GM19395 (cell line): ENCODE measurements around the gene GALNT14.
A peak's percentile ranks its signal among the peaks of the same experiment; 100 is the strongest.
"Not testable (repeated sequence)": the region's sequence is repeated elsewhere in the genome, so short reads cannot be mapped to it uniquely, and the experiment has no call there.

Experiments
- ATAC-seq: cut with Tn5 transposase; IDR thresholded peaks from one replicate; pipeline ENCODE4 v1.9.1; 2021; ENCODE audit warnings: mild to moderate bottlenecking, moderate library complexity; ENCODE audit not compliant: unreplicated experiment

Gene GALNT14, protein sequence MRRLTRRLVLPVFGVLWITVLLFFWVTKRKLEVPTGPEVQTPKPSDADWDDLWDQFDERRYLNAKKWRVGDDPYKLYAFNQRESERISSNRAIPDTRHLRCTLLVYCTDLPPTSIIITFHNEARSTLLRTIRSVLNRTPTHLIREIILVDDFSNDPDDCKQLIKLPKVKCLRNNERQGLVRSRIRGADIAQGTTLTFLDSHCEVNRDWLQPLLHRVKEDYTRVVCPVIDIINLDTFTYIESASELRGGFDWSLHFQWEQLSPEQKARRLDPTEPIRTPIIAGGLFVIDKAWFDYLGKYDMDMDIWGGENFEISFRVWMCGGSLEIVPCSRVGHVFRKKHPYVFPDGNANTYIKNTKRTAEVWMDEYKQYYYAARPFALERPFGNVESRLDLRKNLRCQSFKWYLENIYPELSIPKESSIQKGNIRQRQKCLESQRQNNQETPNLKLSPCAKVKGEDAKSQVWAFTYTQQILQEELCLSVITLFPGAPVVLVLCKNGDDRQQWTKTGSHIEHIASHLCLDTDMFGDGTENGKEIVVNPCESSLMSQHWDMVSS

DNA sequence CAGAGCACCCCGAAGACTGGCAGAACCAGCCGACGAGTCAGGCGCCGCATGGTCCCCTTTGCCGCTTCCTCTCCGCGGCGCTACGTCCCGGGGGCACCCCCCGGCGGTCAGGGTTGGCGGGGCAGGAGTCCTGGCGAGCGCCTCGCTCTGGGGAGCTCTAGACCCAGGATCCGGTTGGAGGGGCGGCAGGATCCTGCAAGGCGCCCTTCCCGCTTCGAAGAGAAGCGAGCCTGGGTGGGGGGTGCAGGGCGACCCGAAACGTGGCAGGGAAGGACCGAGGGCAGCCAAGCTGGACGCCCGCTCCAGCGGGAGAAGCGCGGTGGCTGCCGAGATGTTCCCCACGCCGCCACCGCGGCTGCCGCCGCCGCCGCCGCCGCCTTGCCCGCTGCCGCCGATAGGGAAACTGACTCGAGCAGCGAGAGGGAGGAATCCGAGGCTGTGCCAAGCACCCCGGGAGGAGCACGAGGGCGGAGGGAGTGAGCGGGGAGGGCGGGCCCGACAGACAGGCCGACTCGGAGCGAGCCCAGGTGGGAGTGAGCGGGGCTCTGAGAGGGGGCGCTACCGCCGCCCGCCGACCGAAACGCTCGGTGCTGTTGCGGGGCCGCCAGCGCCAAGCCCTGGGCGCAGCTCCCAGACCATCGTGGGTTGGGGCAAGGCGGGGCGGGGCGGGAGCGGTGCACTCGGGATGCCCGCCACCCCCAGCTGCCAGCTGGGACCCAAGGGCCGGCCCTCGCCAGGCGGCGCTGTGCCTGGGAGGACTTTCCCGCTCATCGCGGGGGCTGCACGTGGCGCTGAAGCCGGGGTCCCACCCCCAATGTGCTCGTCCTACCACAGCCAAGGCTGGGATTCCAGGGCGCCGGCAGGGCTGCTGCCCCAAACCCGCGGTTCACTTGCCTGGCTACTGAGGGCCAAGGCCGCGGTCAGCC is at the start of gene GALNT14:
TSS of gene GALNT14 (minus strand) at position 404 of the 926 bp plus-strand sequence. CDS start at position 50, 354 bp downstream.
- ATAC-seq = no peak

DNA sequence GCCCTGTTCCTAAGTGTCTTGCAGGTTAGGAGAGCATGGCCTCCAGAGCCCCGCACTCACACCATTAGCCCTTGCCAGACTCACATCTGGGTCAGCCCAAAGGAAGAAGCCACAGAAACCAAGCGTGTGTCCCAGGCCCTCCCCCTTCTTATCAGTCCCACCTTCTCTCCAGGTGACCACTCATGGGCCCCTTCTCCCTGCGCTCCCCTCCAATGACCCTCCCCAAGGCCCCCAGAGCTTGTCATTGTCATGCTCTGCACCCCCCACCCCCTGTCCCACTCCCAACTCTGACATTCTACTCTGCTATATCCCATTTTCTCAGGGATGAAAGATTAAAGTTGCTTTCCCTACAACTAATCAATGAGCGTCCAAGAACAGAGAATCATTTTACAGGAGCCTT is 48.9 kb upstream of the GALNT14 start:
- no peak for ATAC-seq

DNA sequence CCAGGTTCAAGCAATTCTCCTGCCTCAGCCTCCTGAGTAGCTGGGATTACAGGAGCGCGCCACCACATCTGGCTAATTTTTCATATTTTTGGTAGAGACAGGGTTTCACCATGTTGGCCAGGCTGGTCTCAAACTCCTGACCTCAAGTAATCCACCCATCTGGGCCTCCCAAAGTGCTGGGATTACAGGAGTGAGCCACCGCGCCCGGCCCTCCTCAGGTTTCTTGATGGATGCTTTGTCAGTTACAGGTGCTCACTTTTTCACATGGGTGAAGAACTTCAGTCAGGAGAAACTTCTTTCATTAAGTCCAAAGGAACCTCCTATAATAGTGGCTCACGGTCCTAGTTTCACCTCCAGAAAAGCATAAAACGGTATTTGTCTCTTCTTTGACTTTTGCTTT is 45.7 kb upstream of the GALNT14 start:
- not testable (repeated sequence) for ATAC-seq

DNA sequence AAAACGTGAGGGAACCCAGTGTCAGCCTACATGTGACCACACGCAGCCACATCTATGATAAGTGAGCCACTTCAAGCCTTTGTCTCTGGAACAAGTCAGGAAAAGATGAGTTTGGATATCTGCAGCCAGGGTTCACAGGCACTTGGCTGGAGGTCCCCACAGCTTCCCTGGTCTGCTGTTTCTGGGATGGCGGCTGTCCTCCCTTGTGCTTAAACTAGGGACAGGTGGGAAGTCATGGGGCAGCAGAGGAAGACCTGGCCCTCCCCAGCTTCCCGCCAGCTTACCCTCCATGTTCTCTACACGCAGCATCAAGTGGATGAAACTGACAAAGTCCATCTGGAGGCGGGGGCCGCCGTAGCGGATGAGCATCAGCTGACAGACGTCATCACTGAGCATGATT is 38.5 kb upstream of the GALNT14 start:
- no peak for ATAC-seq

DNA sequence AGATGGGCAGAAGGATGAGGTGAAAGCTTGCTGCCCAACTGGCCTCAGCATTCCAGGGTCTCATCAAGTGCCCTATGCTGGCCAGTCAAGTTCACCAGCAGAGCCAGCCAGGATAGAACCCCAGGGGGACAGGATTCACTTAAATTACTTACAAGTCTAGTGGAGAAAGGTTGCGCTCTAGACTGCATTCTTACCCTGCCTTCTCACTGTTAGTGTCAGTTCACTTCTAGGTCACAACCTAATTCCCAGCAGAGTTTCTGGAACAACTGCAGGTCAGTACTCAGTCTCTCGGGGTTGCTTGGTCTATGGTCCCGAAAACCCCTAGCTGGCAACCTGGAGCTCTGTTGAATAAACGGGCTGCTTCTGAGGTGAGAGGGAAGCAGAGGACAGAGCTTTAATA is 32.9 kb upstream of the GALNT14 start:
- no peak for ATAC-seq

DNA sequence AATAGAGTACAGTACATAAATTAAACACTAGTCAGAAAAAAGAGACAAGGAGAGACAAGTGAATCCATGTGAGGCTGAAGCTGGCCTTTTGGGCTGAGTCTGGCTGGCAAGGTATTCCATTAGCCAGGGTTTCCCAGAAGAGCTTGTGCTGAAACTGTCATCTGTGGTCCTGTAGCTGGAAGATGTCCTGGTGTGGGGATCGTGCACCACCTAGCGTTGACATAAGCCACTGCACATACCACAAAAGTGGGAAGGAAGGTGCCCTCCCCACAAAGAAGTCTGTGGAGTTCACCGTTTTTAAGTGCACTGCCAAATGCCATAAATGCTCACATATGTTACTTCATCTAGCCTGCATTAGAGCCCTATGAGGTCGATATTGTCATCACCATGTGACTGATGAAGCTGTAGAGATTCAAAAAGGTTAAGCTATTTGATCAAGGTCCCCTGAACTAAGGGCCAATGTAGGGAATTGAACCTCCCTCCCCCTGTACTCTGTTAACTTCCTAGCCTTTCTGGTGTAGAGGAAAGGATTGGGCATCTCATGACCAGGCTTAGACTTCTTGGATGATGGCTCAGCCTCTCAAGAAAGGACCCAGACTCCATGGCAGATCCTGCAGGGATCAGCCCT is 31.9 kb upstream of the GALNT14 start:
- ATAC-seq = peak; percentile 88

DNA sequence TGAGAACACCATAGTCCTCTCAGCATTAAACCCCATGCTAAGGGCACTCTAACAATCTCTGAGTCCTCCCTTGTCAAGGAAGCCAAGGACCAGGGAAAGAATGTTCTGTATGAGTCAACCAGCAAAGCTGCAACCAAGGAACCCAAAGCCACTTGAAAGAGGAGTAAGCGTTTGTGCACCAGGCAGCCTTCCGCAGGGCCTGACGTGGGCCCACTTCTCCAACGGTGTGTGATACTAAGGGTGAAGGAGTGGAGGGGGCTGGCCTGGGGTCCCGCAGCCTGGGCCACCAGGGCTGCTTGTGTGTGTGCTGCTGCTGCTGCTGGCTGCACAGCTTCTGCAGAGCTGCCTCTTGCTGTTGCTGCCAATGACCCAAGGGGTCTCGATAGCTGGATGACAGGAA is 30.1 kb upstream of the GALNT14 start:
- no peak for ATAC-seq

DNA sequence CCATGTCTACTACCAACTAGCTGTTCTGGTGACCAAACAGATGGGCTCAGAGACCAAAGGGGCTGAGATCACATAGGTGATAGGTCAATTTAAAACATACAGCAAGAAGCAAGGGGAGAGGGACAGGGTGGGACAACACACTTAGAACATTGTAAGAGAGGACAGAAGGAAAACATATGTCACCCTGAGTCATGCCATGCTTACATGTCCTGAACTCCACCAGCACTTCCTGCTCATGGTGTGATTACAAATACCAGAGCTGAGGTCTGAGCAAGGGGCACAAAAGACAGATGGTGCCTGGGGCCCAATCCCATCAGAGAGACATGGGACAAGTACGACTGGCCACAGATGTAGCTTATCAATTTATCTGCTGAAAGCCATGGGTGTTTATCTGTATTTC is 28.7 kb upstream of the GALNT14 start:
- no peak for ATAC-seq

DNA sequence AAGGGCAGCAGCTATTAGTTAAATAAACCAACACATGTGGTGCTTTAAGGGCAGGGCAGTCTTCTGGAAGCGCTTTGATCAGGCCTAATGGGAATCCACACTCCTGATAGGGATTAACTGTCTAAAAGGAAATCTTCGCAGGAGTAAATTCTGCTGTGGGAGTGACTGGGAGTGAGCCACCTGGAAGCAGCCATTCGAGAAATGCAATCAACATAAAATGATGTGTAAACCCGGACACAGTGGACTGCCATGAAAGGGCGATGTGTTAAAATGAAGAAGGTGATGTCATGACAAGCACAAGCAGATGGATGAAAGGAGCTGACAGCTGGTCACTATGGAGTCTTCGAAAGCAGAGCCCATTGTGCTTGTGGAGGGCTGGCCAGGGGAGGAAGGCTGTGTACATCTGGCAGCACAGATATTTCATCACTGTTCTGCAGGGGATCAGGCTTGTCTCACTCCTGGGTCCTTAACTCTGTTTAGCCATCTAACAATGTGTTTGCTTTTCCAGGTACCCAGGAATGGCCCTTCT is 24.8 kb upstream of the GALNT14 start:
- ATAC-seq = no peak

DNA sequence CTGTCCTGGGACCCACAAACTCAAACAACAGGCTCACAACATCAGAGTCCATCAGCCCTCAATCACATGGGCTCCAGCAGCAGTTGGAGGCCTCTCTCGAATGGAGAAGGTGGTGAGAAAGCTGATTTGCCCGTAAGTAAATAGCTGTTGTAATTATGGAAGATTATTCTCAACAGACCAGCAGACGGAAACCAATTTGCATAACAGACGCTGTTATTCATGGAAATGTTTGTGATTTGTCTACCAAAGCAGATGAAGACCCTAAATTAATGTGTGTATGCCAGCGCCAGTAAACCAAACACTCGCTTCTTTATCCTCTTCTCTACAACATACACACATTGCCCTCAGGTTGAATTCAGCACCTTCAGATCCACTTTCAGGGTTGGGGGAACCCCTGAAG is 23.4 kb upstream of the GALNT14 start:
- no peak for ATAC-seq

DNA sequence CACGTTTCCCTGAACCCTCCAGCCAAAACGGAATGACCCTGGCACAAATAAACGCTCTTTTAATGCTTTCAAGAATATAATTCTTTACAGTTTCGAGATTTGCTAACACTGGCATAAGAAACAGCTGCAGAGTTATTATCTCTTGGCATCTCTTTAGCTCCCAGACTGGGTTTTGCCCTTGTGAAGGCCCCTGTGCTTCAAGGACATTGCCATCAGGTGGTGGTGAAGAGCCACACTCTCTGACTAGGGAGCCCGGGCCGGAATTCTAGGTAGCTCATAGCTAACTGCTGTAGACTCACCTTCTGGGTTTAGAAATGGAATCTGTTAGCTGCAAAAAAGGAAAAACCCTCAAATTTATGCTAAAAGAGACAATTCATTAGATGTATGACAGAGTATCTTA is 13.3 kb upstream of the GALNT14 start:
- ATAC-seq = no peak

DNA sequence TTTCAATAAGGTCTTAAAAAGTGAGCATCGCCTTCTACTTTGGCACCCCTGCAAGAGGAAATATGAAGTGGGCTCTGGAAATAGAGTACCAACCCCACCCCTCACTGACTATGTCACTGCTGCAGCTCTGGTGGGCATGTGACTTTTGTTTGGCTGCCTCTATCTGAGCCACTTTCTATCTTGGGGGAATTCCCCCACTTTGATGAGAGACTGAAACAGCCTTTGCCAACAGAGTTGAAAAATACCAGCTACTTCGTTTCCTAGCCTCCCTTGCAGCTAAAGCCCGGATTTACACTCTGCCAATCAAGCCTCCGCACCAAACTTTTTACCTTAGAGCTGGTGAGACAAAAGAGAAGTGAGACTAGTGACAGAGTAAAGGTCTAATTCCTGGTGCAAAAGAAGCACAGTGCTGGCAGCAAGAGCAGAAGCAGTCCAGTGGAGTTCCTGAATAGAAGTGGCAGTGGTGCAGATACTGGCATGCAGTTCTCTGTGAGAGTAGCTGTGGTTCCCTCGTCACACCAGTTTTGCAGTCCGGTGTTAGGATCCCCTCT is 12.0 kb upstream of the GALNT14 start:
- no peak for ATAC-seq

DNA sequence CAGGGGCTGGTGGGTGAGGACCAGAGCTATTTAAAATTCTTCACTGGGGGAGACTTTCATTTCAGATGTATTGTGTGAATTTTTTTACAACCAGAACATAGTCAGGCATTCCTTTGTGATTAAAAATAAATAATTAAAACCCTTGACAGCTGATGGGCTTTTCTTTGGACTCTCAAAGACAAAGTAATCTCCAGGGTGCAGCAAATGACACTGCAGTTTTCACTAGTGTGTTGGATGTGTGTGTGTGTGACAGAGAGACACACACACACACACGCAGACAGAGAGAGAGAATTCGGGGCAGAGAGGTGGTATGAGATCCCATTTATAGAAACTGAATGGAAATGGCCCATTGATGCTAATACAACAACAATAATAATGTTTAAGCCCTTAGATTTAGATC is 10.3 kb upstream of the GALNT14 start:
- no peak for ATAC-seq

DNA sequence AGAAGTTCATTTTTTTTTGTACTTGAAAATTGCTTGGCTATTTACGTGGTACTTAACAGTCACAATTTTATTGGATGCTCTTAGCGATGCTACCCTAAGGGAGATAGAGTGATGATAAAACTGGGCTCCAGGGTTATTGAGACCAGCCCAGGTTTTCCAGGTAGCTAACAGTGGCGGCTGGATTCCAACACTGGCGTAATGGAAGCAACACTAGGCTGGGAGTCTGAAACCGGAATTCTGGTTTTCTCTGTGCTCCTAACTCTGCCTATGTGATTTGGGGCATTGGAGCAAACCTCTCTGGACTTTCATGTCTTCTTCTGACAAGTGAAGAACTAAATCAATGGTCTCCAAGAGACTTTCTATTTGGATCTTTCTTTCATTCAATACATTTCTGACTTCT is 9.4 kb upstream of the GALNT14 start:
- ATAC-seq = no peak

DNA sequence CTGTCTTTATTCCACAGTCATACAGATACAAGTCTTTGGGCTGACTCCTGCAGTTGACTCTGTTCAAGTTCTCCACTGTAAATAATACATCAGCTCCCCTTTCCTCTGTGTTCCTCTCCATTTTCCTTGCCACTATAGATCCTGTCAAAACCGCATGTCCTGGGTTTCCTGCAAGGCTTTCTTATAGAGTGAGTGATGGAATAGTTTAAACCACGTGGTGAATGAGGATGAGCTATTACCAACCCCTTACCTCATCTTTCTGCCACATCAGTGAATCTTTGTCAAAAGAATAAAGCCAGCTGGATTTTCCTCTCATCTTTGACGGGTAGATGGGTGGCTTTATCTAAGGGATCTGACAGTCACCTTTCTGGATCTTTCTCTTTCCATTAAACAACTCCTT is 3.9 kb upstream of the GALNT14 start:
- no peak for ATAC-seq

DNA sequence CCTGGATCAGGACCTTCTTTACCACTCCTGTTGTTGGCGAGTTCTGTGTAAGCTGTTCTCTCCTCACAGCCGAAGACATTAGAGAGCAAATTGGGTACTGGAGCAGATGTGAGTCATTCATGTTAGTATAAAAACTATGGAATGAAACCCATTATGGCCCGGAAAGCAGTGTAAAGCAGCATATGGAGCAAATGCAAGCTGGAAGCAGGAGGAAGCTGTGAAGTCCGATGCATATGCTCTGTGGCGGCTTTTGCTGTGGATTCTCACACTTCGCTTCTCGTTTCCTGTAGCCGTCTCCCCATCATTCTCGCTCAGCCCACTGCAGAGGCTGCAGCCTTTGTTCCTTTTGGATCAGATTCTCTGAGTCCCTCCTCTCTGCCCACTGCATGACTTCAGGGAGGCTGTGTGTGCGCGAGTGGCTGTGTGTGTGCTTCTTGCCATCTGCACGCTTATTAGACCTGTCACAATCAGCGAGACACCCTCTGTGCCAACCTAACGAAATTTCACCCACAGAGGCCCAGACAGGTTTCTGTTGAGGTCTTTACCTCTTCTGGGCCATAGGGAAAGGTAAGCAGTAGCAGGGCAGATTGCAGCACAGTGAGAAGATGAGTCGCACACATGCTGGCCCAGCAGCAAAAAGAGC is 3.3 kb upstream of the GALNT14 start:
- no peak for ATAC-seq

DNA sequence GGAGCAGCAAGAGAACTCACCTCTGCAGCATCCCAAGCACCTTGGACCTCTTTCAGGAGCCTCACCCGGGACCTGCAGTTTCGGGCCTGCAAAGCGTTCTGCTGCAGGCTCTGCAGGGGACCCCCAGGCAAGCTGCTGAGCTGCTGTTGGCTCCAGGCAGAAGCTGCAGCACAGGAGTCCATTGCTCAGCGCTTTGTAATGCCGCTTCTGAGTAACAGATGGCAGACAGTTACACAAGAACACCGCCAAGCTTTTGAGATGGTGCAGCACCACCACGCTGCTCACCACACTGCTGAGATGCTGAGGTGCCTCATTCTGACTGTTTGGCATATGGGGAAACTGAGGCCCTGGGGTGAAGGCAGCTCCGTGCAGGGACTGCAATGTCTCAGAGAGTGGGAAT is 1.9 kb upstream of the GALNT14 start:
- no peak for ATAC-seq

DNA sequence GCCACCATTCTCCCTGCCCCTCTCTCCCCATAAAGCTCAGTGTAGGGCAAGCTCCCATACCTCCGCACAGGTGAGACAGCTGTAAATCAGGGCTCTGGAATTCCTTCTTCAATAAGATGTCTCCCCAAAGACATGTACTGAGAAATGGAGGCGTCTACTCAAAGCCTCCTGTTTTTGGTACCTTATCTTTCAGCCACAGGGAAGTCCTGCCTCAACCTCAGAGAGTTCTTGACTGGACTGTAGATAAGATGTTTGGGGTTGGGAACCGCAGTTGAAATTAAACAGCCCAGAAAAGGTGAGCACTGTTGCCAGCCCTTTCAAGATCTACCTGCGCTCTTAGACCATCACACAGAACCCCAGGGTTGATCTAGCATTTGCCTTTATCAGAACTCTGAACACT is 1.4 kb upstream of the GALNT14 start:
- no peak for ATAC-seq

DNA sequence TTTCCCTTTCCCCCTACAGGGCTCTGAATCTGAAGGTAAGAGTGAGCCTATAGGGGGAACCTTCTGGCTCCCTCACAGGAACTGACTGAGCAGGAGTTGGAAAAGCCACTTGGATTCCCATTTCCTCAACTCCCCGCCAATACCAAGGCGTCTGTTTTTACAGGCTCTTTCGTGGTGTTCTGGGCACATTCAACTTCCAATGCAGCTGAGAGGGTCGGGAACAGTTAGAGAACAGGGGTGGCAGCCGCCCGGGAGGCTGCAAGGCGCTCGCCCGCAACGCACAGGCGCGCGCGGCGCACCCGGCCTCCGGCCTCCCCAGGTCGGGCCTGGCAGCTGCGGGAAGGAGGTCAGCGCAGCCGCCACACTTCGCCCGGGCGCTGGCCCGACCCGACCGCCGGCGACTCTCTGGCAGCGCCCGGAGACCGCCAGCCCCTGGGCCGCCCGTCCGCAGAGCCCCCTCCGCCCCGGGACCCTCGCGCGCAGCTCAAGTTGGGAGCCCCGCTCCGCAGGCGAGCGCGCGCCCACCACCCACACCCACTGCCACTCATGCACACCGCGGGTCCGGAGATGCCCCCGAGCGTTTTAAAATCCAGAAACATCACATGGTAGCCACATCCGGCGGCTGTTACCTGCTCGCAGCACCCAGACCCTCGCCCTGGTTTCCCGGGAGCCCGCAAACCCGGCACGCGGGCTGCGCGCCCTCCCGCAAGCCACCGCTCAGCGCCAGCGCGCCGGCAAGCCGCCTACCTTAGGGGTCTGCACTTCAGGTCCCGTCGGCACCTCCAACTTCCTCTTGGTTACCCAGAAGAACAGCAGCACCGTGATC is 816 bp downstream of the GALNT14 start:
- ATAC-seq = no peak
